Dermis blood vessel endothelial cell (primary cell): ENCODE measurements around the gene GAGE12J. TPM values are rescaled to one million over a fixed set of nuclear protein-coding genes. Genes with fewer than 3 reads are reported as not detected.
"Not testable (repeated sequence)": the region's sequence is repeated elsewhere in the genome, so short reads cannot be mapped to it uniquely, and the experiment has no call there.

Experiments
- DNase-seq: peaks from one replicate; pipeline ENCODE4 v3.0.0; 2010
- total RNA-seq: library from RNA; depleted of rRNA; stranded (reverse); fragments of >200 nt; gene quantifications from 2 replicates; pipeline ENCODE4 v1.2.3, GENCODE V29; 2014

GAGE12J gene
- total RNA-seq, 1 donor from 2014 or later, result not detected

DNA sequence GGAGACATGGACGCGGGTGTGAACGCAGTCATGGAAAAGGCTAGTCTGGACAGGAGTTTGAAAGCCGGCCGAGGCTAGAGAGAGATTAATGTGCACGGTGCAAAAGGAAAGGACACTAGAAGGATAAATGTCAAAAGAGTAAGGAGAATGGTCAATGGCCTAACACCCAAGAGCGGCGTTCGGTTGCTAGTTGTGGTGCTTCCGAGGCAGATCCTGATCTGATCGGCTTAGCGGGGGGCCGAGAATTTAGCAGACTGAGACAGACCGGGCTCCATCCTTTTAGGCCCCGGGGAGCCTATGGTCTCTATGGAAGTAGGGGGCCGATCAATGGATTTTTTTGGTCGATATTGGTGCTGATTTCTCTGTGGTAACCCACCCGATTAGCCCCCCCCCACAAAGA lies 11.5 kb upstream of the GAGE12J start:
- DNase-seq, result no peak

DNA sequence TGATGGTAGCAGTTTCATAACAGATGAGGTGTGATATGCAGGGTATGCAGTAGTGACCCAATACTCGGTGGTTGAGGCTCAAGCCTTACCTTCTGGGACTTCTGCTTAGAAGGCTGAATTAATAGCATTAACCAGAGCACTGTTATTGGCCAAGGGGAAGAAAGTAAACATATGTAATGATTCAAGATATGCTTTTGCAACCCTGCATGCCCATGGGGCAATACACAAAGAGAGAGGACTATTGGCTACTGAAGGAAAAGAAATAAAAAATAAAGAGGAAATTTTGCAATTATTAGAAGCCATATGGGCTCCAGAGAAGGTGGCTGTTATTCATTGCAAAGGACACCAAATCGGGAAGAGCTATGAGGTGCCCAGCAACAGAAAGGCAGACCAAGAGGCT lies 9.7 kb upstream of the GAGE12J start:
- DNase-seq, result no peak

- DNase-seq, result no peak
These were observed 5.8 kb upstream of the GAGE12J start for GRCh38 chrX:49316085-49316484.

DNA sequence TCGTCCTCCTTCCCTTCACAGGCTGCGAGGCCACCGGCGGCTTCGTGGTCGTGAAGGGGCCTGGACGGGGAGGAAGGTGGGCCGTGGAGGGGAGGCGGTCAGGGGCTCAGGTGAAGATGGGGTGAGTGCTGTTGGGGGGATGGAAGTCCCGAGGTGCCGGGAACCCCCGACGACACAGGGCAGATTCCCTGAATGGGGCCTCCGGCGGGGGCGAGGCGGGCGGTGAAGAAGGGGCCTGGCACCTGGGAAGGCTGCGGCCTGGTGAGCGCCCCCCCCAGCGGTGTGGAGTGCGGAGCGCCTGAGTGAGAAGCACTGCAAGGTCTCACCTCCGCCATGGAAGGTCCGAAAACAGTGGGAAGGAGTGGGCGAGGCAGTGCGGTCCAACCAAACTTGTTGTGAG lies 429 bp downstream of the GAGE12J start:
- not testable (repeated sequence) for DNase-seq

DNA sequence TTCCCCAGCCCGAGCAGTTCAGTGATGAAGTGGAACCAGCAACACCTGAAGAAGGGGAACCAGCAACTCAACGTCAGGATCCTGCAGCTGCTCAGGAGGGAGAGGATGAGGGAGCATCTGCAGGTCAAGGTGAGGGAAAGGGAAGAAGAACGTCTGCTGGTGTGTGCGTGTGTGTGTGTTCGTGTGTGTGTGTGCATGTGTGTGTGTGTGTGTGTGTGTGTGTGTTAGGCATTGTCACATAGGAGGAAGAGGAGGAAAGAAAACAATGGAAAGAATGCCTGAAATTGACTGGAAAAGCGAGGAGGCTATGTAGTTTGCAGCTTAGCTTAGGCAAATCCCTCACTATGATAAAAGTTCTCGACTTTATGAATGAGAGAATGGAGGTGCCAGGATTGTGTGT lies 1.9 kb downstream of the GAGE12J start:
- DNase-seq, result not testable (repeated sequence)

DNA sequence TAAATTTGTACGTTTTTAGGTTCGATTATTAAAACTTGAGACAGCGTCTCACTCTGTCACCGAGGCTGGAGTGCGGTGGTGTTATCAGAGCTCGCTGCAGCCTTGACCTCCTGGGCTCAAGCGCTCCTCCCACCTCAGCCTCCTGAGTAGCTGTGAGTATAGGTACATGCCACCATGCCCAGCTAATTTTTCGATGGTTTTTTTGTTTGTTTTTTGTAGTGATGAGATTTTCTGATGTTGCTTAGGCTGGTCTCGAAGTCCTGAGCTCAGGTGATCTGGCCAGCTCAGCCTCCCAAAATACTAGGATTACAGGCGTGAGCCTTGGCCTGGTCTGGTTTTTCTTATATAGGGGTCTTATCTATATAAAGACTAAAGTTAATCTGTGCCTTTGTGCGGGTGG lies 8.6 kb downstream of the GAGE12J start:
- not testable (repeated sequence) for DNase-seq

- not testable (repeated sequence) for DNase-seq
These were observed 9.4 kb downstream of the GAGE12J start, which contains the start of gene GAGE13 for GRCh38 chrX:49331282-49331681. Gene GAGE13, plus strand, starts transcription at chrX:49331582. Its CDS starts 1,156 bp downstream, at chrX:49332738.

- DNase-seq, result not testable (repeated sequence)
These were observed 10.0 kb downstream of the GAGE12J start for GRCh38 chrX:49331841-49332240.

DNA sequence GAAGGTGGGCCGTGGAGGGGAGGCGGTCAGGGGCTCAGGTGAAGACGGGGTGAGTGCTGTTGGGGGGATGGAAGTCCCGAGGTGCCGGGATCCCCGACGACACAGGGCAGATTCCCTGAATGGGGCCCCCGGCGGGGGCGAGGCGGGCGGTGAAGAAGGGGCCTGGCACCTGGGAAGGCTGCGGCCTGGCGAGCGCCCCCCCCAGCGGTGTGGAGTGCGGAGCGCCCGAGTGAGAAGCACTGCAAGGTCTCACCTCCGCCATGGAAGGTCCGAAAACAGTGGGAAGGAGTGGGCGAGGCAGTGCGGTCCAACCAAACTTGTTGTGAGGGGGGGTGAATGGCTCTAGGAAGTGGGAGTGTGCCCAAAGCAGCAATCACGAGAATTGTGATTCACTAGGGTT lies 19.6 kb downstream of the GAGE12J start:
- not testable (repeated sequence) for DNase-seq

GRCh38 chrX:49344496-49345175 lies 22.8 kb downstream of the GAGE12J start:
- DNase-seq, result not testable (repeated sequence)

DNA sequence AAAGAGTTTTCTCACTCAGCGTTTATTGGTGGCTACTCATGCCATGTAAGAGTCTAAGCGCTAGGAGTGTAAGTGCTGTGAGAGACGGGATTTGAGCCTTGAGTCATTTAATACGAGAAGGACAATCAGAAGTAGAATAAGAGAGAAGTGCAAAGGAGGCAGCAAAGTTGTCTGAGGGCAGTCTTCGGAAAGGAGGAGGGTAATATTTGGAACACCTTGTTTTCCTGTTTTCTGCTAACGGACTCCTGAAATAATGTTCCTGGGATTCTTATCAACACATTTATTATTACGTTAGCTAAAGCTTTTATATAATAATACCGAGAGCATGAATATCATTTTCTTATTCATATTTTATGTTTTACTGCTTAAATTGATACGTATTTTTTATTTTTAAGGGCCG lies 23.6 kb downstream of the GAGE12J start:
- DNase-seq, result not testable (repeated sequence)

GRCh38 chrX:49346150-49346549 lies 24.3 kb downstream of the GAGE12J start:
- DNase-seq, result peak; percentile 2

Other genes with a start within 250 kb of the GAGE12J start
- 2.7 and 5.5 TPM in 2 replicates for gene PRAF2, start 248.0 kb upstream of the GAGE12J start, total RNA-seq
- gene WDR45, start 242.2 kb upstream of the GAGE12J start, total RNA-seq, result 26.2 and 27.9 TPM in 2 replicates
- gene GPKOW, start 198.3 kb upstream of the GAGE12J start, total RNA-seq, result 24.5 and 27.2 TPM in 2 replicates
- 0.68 and 0.84 TPM in 2 replicates for gene MAGIX, start 159.3 kb upstream of the GAGE12J start, total RNA-seq
- 2.6 and 13.1 TPM in 2 replicates for gene PLP2, start 150.1 kb upstream of the GAGE12J start, total RNA-seq
- 9.4 and 9.7 TPM in 2 replicates for gene PRICKLE3, start 135.7 kb upstream of the GAGE12J start, total RNA-seq
- 0.14 and 0.34 TPM in 2 replicates for gene SYP, start 121.8 kb upstream of the GAGE12J start, total RNA-seq
- gene CACNA1F, start 88.7 kb upstream of the GAGE12J start, total RNA-seq, result under 0.01 and 0.05 TPM in 2 replicates
- 9.7 and 12.2 TPM in 2 replicates for gene CCDC22, start 86.6 kb upstream of the GAGE12J start, total RNA-seq
- 0.17 TPM in 1 of 2 replicates, not detected in the other for gene FOXP3, start 57.3 kb upstream of the GAGE12J start, total RNA-seq
- 1.8 and 3.7 TPM in 2 replicates for gene PPP1R3F, start 52.2 kb upstream of the GAGE12J start, total RNA-seq
- gene GAGE10, start 18.4 kb upstream of the GAGE12J start, total RNA-seq, result not detected in 2 replicates
- gene GAGE13, start 9.5 kb downstream of the GAGE12J start, total RNA-seq, result not detected in 2 replicates
- not detected in 2 replicates for gene GAGE12C, start 210.1 kb downstream of the GAGE12J start, total RNA-seq
- not detected in 2 replicates for gene GAGE12D, start 219.7 kb downstream of the GAGE12J start, total RNA-seq
- gene GAGE12E, start 229.3 kb downstream of the GAGE12J start, total RNA-seq, result not detected in 2 replicates
- not detected in 2 replicates for gene GAGE12F, start 238.8 kb downstream of the GAGE12J start, total RNA-seq
- not detected in 2 replicates for gene GAGE12G, start 248.4 kb downstream of the GAGE12J start, total RNA-seq